Thymus (tissue), 11 donors: Measurements from ENCODE around the gene CDC42BPB. TPM values are rescaled to one million over a fixed set of nuclear protein-coding genes. Genes with fewer than 3 reads are reported as not detected.

ENCODE experiments used
- DNase-seq, 9 donors: peaks; one replicate each; pipeline ENCODE4 v3.0.0-alpha.2; 2013; ENCODE audit warnings: low spot score in 9 of 9, low read depth in 6 of 9, missing footprints in 1 of 9
- H3K27ac ChIP-seq, 2 donors: one replicate each; pipeline ENCODE4 v1.5.1; 2013; ENCODE audit warnings: control low read depth in 1 of 2, low read depth in 1 of 2, low read length in 1 of 2, mild to moderate bottlenecking in 1 of 2, moderate library complexity in 1 of 2
- H3K27me3 ChIP-seq, 2 donors: one replicate each; pipeline ENCODE4 v1.5.1; 2013; ENCODE audit warnings: low read length in 1 of 2; ENCODE audit not compliant: control insufficient read depth in 2 of 2, insufficient read depth in 1 of 2
- H3K36me3 ChIP-seq, 2 donors: one replicate each; pipeline ENCODE4 v1.5.1; 2013; ENCODE audit warnings: low read length in 1 of 2, mild to moderate bottlenecking in 1 of 2, moderate library complexity in 1 of 2; ENCODE audit not compliant: control insufficient read depth in 2 of 2, insufficient read depth in 2 of 2
- H3K4me1 ChIP-seq, 2 donors: one replicate each; pipeline ENCODE4 v1.5.1; 2013; ENCODE audit warnings: low read length in 2 of 2; ENCODE audit not compliant: control insufficient read depth in 2 of 2, insufficient read depth in 2 of 2
- H3K4me3 ChIP-seq, 2 donors: one replicate each; pipeline ENCODE4 v1.5.1; 2013; ENCODE audit warnings: low read length in 2 of 2, control low read depth in 1 of 2, mild to moderate bottlenecking in 1 of 2
- H3K9me3 ChIP-seq, 2 donors: one replicate each; pipeline ENCODE4 v1.5.1; 2013; ENCODE audit warnings: low read length in 1 of 2, mild to moderate bottlenecking in 1 of 2; ENCODE audit not compliant: control insufficient read depth in 2 of 2, insufficient read depth in 1 of 2
- WGBS: extraction: QIAGEN DNeasy Blood & Tissue Kit; methylation state at CpG from one replicate; pipeline ENCODE4 v1.1.7; 2013; 5-methylcytosine and 5-hydroxymethylcytosine counted together
- polyA plus RNA-seq: library from polyadenylated mRNA; stranded (reverse); fragments of 200-250 nt; gene quantifications from one replicate; pipeline ENCODE4 v1.2.3, GENCODE V29; 2013
- total RNA-seq: library from RNA; stranded (reverse); fragments of 120-200 nt; gene quantifications from one replicate; pipeline ENCODE4 v1.2.4, GENCODE V29; 2013
- donor health status: healthy.

The CDC42BPB gene
- total and polyA plus RNA-seq, 2 donors = 7.6 to 16.3 TPM

DNA sequence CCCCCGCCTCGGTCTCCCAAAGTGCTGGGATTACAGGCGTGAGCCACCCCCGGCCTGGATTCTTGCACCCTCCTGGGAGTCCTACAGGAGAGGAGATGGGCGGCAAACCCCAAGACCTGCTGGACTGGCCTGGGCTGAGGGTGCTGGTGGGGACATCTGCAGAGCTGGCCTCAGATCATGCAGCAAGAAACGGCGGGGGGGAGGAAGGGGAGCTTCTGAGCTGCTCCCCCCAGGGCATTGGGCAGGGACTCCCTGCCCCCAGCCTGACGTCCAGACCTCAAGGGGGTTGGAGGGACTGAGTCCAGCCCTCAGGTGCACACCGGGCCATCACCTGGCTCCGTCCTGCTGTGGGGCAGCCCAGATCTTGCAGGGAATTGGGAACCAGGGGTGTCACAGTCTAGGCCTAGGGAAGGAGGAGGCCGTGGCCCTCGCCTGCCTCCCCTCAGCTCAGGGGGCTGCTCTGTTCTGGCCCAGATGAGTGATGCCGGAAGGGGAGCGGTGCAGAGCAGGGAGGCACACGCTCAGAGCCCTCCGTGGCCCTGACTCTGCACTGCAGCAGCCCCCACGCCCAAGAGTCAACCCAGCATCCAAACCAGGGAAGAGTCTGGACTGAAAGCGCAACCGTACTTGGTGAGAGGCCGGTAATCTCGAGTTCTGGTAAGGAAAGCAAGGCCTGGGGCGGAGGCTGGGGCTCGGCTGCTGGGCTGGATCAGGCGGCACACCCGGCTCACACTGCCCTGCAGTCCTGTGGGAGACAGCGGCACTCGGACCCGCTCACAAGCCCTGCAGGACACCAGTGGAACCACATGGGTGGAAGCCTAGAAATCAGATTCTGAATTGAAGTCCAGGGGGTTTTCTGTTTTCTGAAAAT, 143.8 kb downstream of the CDC42BPB start:
- DNase-seq = no peak
- H3K9me3 ChIP-seq = peaks cover 0 to 3% of the 10 kb centered on the region in 2 donors
- H3K27me3 ChIP-seq = no peaks in the 10 kb centered on the region
- WGBS = 97% methylated on average over 28 of the region's 28 CpGs
- H3K4me3 ChIP-seq = no peak overlapping the region
- H3K36me3 ChIP-seq = peaks cover 0 to 4% of the 10 kb centered on the region in 2 donors
- H3K4me1 ChIP-seq = no peaks in the 10 kb centered on the region
- H3K27ac ChIP-seq = no peak overlapping the region

DNA sequence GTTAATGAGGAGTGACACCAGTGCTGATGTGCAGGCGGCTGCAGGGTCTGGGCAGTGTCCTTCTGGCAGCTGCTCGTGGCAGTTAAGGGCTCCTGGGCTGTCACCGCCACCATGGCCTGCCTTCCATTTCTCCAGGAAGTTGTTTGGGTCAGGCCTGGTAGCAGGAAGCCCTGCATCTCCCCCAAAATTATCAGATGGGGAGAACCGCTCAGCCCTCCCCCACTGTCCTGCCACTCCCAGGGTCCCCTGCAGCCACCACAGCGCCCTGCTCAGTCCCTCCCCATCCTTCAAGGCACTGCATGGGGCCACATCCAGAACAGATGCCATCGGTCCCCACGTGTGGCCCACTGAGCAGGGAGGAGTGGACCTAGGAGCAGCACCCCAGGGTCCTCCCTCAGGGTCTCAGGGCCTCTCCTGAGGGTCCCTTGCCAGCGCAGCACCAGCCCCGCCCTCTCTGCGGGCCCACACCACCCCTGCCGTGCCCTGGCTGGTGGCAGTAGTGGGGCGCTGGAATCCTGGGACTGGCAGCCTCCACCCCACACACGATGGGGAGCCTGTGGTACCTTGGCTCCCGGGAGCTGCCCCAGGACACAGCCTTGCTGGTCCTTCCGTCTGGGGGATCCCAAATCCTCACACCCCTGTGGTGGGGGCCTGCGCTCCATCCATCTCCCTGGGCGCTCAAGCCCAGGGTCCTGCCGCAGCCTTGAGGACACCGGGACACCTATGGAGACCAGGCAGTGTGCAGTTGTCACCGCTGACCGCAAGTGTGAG, 145.2 kb downstream of the CDC42BPB start:
- 97% methylated on average over 21 of the region's 21 CpGs for WGBS
- Histone ChIP-seq H3K9me3 (no peaks in the 10 kb centered on the region), H3K27me3 (no peaks in the 10 kb centered on the region), H3K4me3 (no peak overlapping the region), H3K27ac (no peak overlapping the region), H3K36me3 (peaks cover 5 to 15% of the 10 kb centered on the region in 2 donors), H3K4me1 (no peaks in the 10 kb centered on the region)
- no peak for DNase-seq

DNA sequence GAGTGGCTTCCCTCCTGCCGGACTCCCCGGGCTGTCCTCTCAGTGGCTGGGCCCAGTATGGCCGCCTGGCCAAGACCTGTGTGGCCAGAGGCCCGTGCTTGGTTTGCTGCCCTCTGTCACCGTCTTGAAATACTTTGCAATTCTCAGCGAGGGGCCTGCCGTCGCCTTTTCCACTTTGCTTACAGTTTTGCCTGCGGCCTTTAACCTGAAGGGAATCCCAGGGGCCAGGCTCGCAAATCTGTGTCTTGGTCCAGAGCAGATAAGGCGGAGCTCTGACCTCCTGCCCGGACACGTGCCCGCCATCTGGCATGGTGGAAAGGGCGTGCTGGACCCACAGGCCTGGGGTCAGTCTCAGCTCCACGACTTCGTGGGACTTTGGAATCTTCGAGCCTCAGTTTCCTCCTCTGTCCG, 145.8 kb downstream of the CDC42BPB start:
- Histone ChIP-seq H3K4me1 (no peaks in the 10 kb centered on the region), H3K9me3 (peaks cover 0 to 2% of the 10 kb centered on the region in 2 donors), H3K36me3 (peaks cover 12 to 21% of the 10 kb centered on the region in 2 donors), H3K27me3 (no peaks in the 10 kb centered on the region), H3K27ac (no peak overlapping the region), H3K4me3 (no peak overlapping the region)
- 97% methylated on average over 19 of the region's 19 CpGs for WGBS
- DNase-seq = no peak

DNA sequence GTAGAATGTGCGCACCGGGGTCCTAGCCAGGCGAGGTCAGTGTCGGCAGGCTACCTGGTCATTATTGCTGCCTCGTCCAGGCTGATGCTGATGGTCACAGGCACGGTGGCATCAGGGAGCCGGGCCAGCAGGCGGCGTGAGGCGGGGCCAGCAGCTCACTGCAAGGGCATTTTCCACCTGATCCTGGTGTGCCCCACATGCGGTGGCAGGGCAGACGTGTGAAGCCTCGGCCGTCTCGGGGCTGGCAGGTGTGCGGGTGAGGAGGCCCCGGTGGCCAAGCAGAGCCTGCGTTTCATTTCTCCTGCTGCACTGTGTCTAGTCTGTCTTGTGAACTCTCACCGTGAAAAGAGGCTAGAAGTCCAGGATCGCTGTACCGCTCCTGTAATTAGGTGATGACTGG, 146.9 kb downstream of the CDC42BPB start:
- no peak overlapping the region for H3K27ac ChIP-seq
- 99% methylated on average over 21 of the region's 21 CpGs for WGBS
- no peak overlapping the region for H3K4me3 ChIP-seq
- DNase-seq = no peak
- peaks cover 0 to 2% of the 10 kb centered on the region in 2 donors for H3K9me3 ChIP-seq
- no peaks in the 10 kb centered on the region for H3K27me3 ChIP-seq
- H3K36me3 ChIP-seq = peaks cover 18 to 23% of the 10 kb centered on the region in 2 donors
- no peaks in the 10 kb centered on the region for H3K4me1 ChIP-seq

DNA sequence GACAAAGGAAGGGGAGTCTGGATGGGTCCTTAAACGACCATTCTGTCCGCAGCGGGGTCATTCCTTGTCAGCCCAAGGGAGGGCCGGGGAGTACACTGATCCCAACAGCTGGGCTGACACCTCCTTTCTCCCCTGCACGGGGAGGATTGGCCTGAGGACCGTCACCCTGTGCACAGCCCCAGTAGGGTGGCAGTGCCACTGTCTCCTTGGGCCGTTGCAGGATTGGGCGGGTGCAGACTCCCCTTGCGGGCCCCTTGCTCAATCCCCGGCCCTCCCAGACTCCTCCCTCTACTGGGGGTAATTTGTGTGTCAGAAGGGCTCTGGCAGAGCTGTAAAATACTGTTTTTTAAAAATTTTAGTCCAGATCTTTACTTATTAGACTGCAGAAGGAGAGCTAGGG, 147.4 kb downstream of the CDC42BPB start:
- no peaks in the 10 kb centered on the region for H3K4me1 ChIP-seq
- H3K4me3 ChIP-seq = no peak overlapping the region
- H3K9me3 ChIP-seq = peaks cover 0 to 2% of the 10 kb centered on the region in 2 donors
- 94% methylated on average over 10 of the region's 10 CpGs for WGBS
- DNase-seq = no peak
- H3K36me3 ChIP-seq = peaks cover 22 to 23% of the 10 kb centered on the region in 2 donors
- no peaks in the 10 kb centered on the region for H3K27me3 ChIP-seq
- no peak overlapping the region for H3K27ac ChIP-seq

DNA sequence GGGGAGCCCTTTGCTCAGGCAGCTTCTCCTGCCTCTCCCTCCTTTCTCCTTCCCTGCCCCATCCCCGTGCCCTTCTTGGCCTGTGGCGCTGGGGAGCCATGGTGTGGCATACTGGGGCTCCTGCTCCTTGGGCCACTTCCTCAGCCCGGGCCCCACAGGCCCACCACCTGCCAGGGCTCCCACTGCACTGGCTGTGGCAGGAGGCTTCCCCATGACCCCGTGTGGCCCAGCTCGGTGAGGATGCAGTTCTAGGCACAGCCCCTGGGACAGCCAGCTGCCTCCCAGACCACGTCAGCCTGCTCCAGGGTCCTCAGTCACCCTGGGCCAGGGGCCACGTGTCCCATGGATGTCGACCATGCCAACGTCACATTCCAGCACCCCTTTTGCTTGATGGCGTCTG, 147.9 kb downstream of the CDC42BPB start:
- no peak for DNase-seq
- H3K27ac ChIP-seq = no peak overlapping the region
- H3K36me3 ChIP-seq = peaks cover 22 to 23% of the 10 kb centered on the region in 2 donors
- H3K9me3 ChIP-seq = peaks cover 0 to 2% of the 10 kb centered on the region in 2 donors
- H3K4me3 ChIP-seq = no peak overlapping the region
- WGBS = 84% methylated on average over 10 of the region's 10 CpGs
- H3K27me3 ChIP-seq = no peaks in the 10 kb centered on the region
- no peaks in the 10 kb centered on the region for H3K4me1 ChIP-seq

DNA sequence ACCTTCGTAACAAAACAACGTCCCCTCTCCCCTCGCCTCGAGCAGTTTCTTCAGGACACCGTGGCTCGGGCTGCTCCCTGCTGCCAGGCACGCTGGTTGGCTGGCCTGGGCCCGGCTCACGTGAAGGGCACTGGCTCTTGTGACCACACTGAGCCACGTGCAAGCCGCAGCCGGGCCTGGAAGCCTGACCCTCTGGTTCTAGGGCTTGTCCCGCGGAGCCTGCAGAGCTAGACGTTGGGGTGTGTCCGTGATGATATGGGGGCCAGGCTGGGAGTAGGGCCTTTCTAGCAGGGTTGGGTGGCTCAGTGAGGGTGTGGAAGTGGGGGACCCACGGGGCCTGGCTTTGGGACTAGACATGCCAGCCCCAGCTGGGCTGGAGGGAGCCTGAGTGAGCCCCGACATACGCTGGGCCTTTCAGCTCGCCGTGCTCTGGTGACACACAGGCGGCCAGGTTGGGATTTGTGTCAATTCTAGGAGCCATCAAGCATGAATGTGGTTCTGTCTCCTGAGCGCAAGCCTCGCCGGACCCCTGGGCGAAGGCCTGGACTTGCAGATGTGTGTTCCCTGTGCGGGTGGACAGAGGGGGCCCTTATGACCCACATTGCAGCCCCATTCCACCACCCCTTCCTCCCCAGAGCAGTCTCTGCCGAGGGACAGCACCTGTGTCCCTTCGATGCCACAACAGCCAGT, 148.4 kb downstream of the CDC42BPB start:
- no peak for DNase-seq
- peaks cover 0 to 2% of the 10 kb centered on the region in 2 donors for H3K9me3 ChIP-seq
- no peaks in the 10 kb centered on the region for H3K4me1 ChIP-seq
- 97% methylated on average over 29 of the region's 29 CpGs for WGBS
- no peak overlapping the region for H3K27ac ChIP-seq
- H3K36me3 ChIP-seq = peaks cover 22 to 23% of the 10 kb centered on the region in 2 donors
- no peak overlapping the region for H3K4me3 ChIP-seq
- no peaks in the 10 kb centered on the region for H3K27me3 ChIP-seq

DNA sequence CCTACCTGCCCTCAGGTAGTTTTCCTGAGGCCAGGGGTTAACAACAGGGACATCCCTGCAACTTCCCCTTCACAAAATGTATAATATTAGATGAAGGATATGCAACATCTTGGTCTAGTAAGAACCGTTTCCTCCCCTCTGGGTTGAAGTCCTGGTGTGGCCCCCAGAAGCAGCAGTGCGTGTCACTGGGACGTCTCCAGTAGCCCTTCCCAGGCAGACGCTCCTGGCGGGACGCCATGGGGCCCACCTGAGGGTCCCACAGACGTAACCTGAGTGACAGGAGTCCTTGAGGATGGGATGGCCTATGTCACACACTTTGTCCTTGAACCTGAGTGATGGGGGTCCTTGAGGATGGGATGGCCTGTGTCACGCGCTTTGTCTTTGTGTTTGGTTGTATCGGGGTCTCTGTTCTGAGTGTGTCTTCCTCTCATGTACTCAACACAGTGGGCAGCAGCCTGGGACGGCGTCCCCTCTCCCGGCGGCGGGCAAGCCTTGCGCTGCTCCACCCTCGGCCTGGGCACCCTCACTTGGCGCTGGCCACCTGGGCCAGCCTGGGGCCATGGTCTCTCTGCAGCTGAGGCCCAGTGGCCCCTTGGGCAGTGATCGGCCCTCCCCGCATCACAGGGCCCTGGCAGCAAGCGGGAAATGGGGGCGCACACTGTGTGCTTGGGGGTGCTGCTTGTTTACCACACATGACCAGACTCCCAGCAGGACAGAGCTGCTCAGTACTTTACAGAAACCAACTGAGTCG, 149.2 kb downstream of the CDC42BPB start:
- no peak for DNase-seq
- Histone ChIP-seq H3K27ac (no peak overlapping the region), H3K9me3 (peaks cover 0 to 2% of the 10 kb centered on the region in 2 donors), H3K4me1 (peaks cover 0 to 4% of the 10 kb centered on the region in 2 donors), H3K27me3 (no peaks in the 10 kb centered on the region), H3K4me3 (no peak overlapping the region), H3K36me3 (peaks cover 25 to 28% of the 10 kb centered on the region in 2 donors)
- 97% methylated on average over 23 of the region's 23 CpGs for WGBS
